GM21381 (cell line): ENCODE results near the gene CCDC69.
A peak's percentile ranks its signal among the peaks of the same experiment; 100 is the strongest.
"Not testable (repeated sequence)": the region's sequence is repeated elsewhere in the genome, so short reads cannot be mapped to it uniquely, and the experiment has no call there.

Source experiments
- ATAC-seq: cut with Tn5 transposase; IDR thresholded peaks from one replicate; pipeline ENCODE4 v1.9.1; 2021; ENCODE audit warnings: mild to moderate bottlenecking, moderate library complexity; ENCODE audit not compliant: unreplicated experiment

CCDC69 gene

GRCh38 chr5:151222790-151223446 is 974 bp downstream of the CCDC69 start:
- ATAC-seq: peak; percentile 64

- no peak for ATAC-seq
Observed at GRCh38 chr5:151222054-151222789, 1.7 kb downstream of the CCDC69 start.

GRCh38 chr5:151221574-151221973 is 2.3 kb downstream of the CCDC69 start:
- no peak for ATAC-seq

GRCh38 chr5:151219789-151220188 is 4.1 kb downstream of the CCDC69 start:
- no peak for ATAC-seq

GRCh38 chr5:151219138-151219537 is 4.8 kb downstream of the CCDC69 start:
- ATAC-seq: no peak

- no peak for ATAC-seq
Observed at GRCh38 chr5:151218177-151218576, 5.7 kb downstream of the CCDC69 start.

GRCh38 chr5:151216781-151217180 is 7.1 kb downstream of the CCDC69 start:
- no peak for ATAC-seq

GRCh38 chr5:151215546-151215880 is 8.4 kb downstream of the CCDC69 start:
- no peak for ATAC-seq

- ATAC-seq: peak; percentile 54
Observed at GRCh38 chr5:151214614-151215545, 9.0 kb downstream of the CCDC69 start.

GRCh38 chr5:151213803-151214613 is 9.9 kb downstream of the CCDC69 start:
- ATAC-seq: peak; percentile 79

GRCh38 chr5:151212406-151212798 is 11.5 kb downstream of the CCDC69 start:
- ATAC-seq: peak; percentile 1

- ATAC-seq: no peak
Observed at GRCh38 chr5:151208481-151208914, 15.4 kb downstream of the CCDC69 start.

GRCh38 chr5:151205411-151205810 is 18.5 kb downstream of the CCDC69 start:
- no peak for ATAC-seq

GRCh38 chr5:151204051-151204450 is 19.8 kb downstream of the CCDC69 start:
- no peak for ATAC-seq

GRCh38 chr5:151202381-151203139 is 21.3 kb downstream of the CCDC69 start:
- ATAC-seq: no peak

GRCh38 chr5:151200913-151201595 is 22.8 kb downstream of the CCDC69 start:
- ATAC-seq: no peak

GRCh38 chr5:151199581-151200185 is 24.2 kb downstream of the CCDC69 start:
- no peak for ATAC-seq

- no peak for ATAC-seq
Observed at GRCh38 chr5:151198861-151199260, 25.0 kb downstream of the CCDC69 start.

- ATAC-seq: not testable (repeated sequence)
Observed at GRCh38 chr5:151197291-151197600, 26.6 kb downstream of the CCDC69 start.
